Stimulated activated CD4-positive, alpha-beta T cell treated with anti-CD3 and anti-CD28 coated beads, TNF-alpha, amount 100 ng/mL, for 4 hours (primary cell): ENCODE results near the gene FUT8.
"Not testable (repeated sequence)": the region's sequence is repeated elsewhere in the genome, so short reads cannot be mapped to it uniquely, and the experiment has no call there.

Experiments used
- DNase-seq, 3 experiments: peaks; one replicate each; pipeline ENCODE4 v3.0.0-alpha.2; 2020; ENCODE audit warnings: low read depth in 3 of 3

FUT8 gene

DNA sequence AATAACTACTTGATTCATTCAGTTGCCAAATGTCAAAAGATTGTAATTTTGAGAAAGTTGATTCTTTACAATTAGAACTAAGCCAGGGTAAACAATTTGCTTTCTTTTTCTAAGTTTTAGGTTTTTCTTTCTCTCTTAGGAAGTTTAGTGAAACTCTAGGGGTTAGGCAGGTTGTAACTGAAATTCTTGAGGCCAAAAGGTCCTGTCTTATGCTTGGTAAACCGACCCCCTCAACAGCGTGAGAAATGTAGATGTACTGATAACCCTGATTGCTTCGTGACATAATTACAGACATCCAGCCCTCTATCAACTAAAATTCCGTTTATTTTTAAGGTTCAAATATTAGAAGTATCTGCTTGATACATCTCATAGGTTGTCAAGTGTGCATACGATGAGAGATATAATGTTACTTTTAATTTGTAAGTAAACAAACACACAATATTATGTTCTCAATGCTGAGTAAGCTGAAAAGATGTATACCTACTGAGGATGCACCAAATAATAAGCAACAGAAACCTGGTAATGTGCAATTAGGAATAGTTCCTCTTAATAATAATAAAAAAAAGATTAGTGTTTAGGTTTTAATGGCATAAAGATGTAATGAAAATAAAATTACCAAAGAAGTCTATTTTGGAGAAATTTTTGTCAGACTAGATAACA is 7.2 kb downstream of the FUT8 start:
- no peak for DNase-seq

DNA sequence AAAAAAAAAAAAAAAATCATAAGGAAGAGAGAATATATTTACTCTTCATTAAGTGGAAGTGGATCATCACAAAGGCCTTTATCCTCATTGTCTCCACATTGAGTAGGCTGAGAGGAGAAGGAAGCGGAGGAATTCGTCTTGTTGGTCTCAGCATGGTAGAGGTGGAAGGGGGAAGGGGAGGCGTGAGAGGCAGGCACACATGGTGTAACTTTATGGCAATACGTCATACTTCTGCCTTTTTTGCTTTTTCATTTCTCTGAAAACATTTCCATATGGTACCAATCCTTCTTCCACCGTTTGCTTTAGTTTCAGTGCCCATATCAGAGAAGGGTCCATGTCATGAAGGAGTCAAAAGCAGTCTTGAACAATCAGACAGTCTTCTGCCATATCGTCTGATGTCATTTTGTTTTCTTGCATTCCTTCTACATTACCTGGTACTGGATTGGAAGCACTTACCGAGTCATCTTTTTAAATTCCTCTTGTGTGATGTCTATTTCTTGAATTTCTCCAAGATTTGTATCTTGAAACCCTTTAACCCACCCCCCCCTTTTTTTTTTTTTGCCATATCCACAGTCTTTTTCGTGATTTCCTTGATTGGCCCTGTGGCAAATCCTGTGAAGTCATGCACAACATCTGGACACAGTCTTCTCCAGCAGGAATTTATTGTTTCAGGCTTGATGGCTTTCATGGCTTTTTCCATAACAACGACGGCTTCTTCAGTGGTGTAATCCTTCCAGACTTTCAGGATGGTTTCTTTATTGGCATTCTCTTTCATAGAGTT is 8.9 kb downstream of the FUT8 start:
- no peak for DNase-seq

DNA sequence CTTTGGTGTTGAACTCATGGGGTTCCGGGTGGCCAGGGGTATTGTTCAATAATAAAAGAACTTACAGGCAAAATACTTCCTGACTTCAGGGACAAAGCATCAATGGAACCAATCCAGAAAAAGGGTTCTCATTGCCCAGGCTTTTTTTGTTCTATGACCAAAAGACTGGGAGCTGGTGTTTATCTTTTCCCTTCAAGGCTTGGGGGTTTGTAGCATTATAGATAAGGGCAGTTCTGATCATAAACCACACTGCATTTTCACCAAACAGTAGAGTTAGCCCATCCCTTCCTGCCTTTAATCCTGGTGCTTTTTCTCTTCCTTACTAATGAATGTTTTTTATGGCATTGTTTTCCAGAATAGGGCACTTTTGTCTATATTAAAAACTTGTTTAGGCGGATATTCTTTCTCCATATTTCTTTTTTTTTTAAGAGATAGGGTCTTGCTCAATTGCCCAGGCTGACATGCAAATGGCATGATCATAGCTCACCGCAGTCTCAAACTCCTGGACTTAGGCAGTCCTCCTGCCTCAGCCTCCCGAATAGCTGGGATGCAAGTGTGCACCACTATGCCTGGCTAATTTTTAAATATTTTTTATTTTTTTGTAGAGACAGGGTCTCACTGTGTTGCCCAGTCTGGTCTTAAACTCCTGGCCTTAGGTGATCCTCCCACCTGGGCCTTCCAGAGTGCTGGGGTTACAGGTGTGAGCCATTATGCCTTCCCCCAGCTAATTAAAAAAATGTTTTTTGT is 9.7 kb downstream of the FUT8 start:
- no peak for DNase-seq

DNA sequence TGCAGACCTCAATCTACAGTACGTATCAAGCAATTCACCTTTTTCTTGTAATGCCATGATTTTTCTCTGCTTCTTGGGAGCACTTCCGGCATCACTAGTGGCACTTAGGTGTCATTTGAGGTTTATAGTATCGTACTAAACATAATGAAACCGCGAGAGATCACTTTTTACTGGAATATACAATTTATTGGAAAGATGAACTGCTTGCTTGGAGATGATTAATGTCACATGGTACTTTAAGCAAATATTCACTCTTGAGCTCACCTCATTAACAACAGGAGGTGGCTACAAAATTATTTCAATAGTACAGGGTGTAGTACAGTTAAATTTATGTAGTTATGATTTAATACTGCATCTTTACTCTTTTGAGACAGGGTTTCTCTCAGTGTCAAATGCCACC is 11.5 kb downstream of the FUT8 start:
- DNase-seq = no peak

DNA sequence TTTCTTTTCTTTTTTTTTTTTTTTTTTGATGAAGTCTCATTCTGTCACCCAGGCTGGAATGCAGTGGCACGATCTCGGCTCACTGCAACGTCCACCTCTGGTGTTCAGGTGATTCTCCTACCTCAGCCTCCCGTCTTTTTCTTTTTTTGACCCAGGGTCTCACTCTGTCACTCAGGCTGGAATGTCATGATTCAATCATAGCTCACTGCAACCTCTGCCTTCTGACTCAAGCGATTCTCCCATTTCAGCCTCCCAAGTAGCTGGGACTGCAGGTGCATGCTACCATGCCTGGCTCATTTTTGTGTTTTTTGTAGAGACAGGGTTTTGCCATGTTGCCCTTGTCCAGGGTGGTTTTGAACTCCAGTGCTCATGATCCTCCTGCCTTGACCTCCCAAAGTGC is 12.0 kb downstream of the FUT8 start:
- DNase-seq = no peak

DNA sequence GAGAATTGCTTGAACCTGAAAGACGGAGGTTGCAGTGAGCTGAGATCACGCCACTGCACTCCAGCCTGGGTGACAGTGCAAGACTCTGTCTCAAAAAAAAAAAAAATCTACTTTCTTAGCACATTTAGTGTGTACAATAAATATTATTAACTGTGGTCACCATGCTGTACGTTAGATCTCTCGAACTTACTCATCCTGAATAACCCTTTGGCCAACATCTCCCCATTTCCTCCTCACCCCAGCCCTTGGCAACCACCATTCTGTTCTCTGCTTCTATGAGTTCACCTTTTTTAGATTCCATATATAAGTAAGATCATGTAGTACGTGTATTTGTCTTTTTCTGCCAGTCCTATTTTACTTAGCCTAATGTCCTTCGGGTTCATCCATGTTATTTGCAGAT is 13.4 kb downstream of the FUT8 start:
- DNase-seq = no peak

DNA sequence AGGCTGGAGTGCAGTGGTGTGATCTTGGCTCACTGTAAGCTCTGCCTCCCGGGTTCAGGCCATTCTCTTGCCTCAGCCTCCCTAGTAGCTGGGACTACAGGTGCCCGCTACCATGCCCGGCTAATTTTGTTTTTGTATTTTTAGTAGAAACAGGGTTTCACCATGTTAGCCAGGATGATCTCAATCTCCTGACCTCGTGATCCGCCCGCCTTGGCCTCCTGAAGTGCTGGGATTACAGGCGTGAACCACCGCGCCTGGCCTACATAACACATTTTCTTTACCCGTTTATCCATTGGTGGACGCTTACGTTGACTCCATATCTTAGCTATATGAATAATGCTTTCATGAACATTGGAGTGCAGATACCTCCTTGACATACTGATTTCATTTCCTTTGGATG is 14.4 kb downstream of the FUT8 start:
- DNase-seq = not testable (repeated sequence)

DNA sequence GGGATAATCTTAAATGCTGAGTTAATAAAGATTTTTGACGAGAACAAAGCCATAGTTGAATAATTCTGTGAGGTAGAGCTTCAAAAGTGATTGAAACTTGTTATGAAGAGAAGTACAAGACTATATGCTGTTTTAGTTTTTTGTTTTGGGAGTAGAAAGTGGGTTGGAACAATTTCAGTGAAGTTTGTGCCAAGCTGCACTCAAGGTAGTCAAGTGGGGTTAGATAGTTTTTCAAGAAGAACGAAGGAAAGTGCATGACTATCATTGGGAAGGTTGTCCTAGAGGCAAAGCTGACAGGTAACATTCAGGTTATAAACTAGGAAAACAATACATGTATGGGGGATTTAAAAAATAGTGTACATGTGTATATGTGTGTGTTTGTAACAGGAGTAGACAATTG is 16.2 kb downstream of the FUT8 start:
- DNase-seq = no peak

DNA sequence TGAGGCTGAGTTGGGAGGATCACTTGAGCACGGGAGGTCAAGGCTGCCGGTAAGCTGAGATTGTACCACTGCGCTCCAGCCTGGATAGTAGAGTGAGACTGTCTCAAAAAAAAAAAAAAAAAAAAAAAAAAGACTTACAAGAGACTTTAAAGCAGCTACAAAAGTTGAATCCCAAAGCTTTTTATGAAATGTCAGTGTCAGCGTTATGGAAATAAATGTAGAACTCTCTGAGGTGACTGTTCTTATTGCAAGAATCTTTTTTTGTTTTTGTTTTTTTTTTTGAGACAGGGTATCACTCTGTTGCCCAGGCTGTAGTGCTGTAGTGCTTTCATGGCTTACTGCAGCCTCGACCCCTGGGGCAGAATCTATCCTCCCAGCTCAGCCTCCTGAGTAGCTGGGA is 17.2 kb downstream of the FUT8 start:
- no peak for DNase-seq

DNA sequence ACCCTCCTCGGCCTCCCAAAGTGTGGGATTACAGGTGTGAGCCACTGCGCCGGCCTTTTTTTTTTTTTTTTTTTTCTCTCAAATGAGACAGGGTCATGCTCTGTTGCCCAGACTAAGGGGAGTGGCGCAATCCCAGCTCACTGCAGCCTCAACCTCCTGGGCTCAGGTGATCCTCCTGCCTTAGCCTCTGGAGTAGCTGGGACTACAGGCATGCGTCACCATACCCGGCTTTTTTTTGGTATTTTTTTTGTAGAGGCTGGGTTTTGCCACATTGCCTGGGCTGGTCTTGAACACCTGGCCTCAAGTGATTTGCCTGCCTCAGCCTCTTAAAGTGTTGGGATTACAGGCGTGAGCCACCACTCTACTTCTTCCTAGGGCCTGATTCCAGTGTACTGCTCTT is 18.7 kb downstream of the FUT8 start:
- no peak for DNase-seq

DNA sequence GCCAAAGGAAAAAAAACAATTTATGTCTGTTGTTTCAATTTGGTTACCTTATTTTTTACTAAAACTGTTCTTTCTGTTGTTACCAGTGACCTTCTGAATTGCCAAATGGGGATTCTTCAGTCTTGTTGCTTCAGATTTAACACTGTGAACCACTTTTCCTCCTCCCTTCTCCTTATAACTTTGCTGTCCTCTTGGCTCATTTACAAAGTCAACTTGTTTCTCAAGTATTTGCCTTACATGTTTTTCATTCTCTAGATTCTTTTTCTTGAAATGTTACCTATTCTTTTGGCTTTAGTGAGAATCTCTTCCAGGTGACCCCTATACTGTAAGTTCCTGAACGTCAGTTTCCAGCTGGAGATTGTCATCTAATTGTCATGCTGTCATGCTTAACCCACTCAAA is 19.4 kb downstream of the FUT8 start:
- no peak for DNase-seq

DNA sequence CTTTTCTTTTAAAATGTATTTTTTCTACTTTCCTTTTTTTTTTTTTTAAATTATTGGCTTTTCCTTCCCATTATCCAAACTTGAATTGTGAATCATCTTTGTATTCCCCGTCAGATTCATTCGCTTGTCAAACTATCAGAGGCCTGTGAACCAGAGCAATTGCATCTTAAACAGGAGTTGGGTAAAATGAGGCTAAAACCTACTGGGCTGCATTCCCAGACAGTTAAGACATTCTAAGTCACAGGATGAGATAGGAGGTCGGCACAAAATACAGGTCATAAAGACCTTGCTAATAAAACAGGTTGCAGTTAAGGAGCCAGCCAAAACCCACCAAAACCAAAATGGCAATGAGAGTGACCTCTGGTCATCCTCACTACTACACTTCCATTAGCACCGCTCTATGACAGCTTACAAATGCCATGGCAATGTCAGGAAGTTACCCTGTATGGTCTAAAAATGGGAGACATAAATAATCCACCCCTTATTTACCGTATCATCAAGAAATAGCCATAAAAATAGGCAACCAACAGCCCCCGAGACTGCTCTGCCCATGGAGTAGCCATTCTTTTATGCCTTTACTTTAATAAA is 19.9 kb downstream of the FUT8 start:
- DNase-seq = no peak

DNA sequence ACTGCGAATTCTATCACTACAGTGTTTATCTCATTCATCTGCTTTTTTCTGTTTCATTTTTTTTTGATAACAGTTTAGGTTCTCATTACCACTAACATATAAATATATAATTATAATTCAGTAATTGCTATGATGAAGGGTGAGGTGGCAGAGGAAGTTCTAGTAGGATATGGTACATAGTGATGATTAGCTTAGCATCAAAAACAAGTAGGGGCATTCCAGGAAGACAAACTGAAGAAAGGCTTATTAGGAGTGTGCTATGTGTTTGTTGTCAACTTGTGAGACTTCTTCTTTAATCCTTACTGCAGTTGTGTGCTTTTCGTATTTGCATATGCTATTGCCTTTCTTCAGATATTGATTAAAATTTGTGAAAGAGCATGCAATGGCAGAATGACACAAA is 20.6 kb downstream of the FUT8 start:
- DNase-seq = no peak

DNA sequence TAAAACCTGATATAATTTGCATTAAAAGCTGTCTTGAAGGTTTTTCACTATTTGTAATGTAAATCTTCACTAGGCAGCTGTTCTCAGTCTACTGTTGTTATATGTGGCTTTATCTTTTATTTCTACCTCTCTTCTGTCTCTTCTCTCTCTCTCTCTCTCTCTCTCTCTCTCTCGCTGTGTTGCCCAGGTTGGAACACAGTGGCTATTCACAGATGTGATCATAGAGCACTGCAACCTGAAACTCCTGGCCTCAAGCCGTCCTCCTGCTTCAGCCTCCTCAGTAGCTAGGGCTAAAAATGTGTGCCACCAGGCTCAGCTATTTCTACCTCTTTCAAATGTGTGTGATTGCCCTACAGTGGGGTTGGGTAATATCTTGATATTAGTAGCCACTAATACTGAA is 21.1 kb downstream of the FUT8 start:
- DNase-seq = no peak

DNA sequence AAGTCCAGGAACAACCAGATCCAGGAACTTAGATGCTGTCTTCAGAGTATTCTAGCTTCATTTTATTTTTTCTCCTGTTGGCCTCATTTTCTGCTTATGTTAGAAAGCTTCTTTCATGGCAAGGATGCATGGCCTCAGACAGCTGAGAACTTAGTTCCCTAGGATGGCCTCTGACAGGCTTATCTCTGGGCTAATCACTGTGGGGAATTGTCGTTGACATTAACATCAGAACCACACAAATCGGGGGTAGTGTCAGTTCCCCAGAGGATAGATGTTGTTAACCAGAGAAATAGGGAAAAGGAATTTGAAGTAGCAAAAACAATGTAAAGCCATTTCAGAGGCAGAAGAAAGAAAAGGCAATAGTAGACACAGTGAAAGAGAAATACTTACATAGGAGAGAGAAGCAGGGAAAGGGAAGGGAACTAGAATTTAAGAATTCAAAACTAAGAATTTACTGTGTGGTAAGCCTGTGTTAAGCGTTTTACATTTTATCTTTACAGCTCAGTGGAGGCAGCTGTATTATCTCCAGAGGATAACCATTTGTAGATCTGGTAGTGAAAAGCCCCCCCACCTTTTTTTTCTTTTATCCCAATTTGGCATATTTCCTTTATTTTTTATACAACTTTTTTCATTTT is 21.8 kb downstream of the FUT8 start:
- DNase-seq = no peak

DNA sequence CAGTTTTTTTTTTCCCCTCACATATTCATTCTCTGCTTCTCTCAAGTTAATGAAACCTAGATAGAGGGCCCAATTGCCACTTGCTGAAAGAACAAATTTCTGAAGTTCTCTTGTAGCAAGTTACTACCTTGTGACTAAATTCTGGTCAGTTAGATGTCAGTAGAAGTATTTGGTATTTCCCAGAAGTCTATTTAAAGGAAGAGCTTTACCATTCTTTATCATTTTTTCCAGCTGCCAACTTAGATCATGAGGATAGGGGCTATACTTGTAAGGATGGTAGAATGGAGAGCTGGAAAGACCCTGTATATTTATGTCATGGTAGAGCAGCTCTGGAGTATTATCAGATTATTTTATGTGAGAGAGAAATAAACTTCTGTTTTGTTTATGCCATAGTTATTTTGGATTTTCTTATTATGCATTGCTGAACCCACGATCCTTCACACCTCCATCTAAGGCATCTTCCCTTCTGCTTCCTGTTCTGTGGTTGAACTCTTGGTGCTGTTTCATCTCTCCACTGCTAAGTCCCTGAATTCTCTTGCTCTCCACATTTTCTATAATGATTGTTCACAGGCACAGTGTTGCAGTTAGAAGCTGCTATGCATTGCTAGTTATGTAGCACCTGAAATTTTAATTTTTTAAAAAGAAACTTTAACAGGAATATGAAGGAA is 25.9 kb downstream of the FUT8 start:
- no peak for DNase-seq

DNA sequence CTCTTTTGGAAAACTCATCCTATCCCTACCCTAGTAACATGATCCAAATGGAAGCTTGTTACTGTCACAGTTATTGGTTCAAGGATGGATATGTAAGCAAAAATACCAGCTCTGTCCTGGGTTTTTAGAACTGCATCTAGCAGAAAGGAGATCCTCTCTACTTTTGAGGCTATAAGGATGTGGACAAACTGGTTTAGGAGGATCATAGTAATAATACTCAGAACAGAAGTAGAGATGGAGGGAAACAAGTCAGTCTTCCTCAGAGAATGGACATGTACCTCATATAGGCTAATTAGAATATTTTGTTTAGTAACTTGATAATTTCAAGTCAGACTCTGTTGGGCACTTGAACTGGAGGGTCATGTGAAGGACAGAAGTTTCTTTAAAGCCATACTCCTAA is 26.6 kb downstream of the FUT8 start:
- no peak for DNase-seq

DNA sequence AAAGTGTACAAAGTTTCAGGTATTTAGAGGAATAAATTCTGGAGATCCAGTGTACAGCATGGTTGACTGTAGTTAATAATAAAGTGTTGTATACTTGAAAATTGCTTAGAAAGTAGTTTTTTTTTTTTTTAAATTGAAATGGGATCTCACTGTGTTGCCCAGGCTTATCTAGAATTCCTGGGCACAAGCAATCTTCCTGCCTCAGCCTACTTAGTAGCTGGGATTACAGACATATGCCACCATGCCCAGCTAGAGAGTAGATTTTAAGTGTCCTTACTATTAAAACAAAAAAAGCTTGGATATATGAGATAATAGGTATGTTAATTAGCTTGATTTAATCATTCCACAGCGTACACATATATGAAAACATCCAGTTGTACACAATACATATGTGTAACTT is 27.7 kb downstream of the FUT8 start:
- DNase-seq = no peak

DNA sequence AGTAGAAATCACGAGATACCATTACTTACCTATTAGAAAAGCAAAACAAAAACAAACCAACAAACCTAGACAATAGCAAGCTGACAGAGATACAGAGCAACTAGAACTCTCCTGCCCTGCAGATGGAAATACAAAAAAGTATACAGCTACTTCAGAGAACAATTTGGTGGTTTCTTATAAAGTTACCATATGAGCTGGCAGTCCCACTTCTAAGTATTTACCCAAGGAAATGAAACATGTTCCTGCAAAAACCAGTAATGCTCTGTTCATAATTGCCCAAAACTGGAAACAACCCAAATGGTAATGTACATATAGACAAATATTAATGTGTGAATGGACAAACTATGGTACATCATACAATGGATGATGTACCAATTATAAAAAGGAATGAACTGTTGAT is 31.7 kb downstream of the FUT8 start:
- DNase-seq = no peak

DNA sequence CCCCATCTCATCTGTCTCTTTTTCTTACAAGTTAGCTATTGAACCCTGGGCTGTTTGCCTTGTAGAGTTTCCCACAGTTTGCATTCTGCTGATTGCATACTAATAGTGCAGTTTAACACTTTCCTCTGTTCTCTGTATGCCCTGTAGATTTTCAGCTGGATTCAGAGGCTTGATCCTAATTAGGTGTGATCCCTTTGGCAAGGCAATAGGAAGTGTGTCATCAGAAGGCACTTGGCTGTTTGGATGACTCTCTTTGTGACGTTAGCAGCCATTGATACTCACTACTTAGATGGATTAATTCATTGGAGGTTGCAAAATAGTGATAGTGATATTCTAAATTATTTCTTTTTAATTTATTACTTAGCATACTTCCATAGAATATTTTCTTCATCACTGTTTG is 33.6 kb downstream of the FUT8 start:
- no peak for DNase-seq

DNA sequence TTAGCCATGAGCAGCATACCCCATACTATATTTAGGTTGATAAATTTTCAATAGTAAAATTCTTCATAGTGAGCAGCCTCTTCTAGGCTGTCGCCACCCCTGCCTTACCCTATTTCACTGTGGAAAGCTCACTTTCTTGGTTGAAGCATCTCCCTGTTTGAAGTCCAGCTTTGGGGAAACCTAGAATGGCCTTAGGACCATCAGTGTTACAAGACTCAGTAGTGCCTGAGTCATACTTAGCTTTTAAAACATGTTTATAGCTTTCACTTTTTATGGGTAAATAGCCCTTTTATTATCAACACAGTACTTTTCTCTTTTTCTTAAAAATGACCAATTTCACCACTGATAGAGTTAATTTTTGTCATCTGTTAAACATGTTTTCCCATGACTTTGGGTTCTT is 37.1 kb downstream of the FUT8 start:
- no peak for DNase-seq
